ENCODE results near the gene SOX21. TPM values are rescaled to one million over a fixed set of nuclear protein-coding genes. Genes with fewer than 3 reads are reported as not detected.
A peak's percentile ranks its signal among the peaks of the same experiment; 100 is the strongest.

The SOX21 gene
- polyA plus RNA-seq, 1 donor (not counting 4 experiments of a cell fraction or from before 2014, with no cell fraction given) = not detected

GRCh38 chr13:94713561-94714182 is 1.3 kb upstream of the SOX21 start:
- no peaks in the 10 kb centered on the region for H3K79me2 ChIP-seq (ENCODE audit: control insufficient read depth, insufficient read depth, low read length)
- H2AFZ ChIP-seq (ENCODE audit: control insufficient read depth, low read length) = no peak overlapping the region
- peaks cover 5% of the 10 kb centered on the region for H3K4me1 ChIP-seq (ENCODE audit: control insufficient read depth, extremely low read depth, insufficient read depth, low read length)
- H3K9ac ChIP-seq (ENCODE audit: control insufficient read depth, extremely low read depth, insufficient read depth, low read length) = no peak overlapping the region
- no peaks in the 10 kb centered on the region for H3K9me1 ChIP-seq (ENCODE audit: control insufficient read depth, extremely low read depth, insufficient read depth, low read length)
- H3K36me3 ChIP-seq (ENCODE audit: control insufficient read depth in 2 of 2, extremely low read depth in 1 of 2, insufficient read depth in 2 of 2, low read length in 2 of 2) = no peaks in the 10 kb centered on the region
- FAIRE-seq (no peak), DNase-seq (ENCODE audit: low read depth, low spot score) (no peak)
- TF ChIP-seq CTCF (optimal IDR thresholded peaks at IDR 0.05 in 1 of 3, IDR thresholded peaks at IDR 0.05 in 1 of 3, conservative IDR thresholded peaks at IDR 0.05 in 1 of 3; ENCODE audit: extremely low read depth in 1 of 3, insufficient read depth in 2 of 3, low read length in 3 of 3) (no peak), EZH2 (IDR thresholded peaks at IDR 0.05; ENCODE audit: low read length) (peak; percentile 51)
- dilution Hi-C loops (cut with MboI; ENCODE audit: extremely low pct_ligation_motif_present, low sequenced_read_pairs) = no loop called here
- H3K27ac ChIP-seq (ENCODE audit: control insufficient read depth, insufficient read depth, low read length) = no peak overlapping the region
- peak overlapping the region; percentile 68 for H3K4me2 ChIP-seq (ENCODE audit: control insufficient read depth, extremely low read depth, insufficient read depth, low read depth, low read length)
- H3K4me3 ChIP-seq (ENCODE audit: control insufficient read depth in 2 of 3, extremely low read depth in 1 of 3, insufficient read depth in 2 of 3, low read depth in 1 of 3, low read length in 3 of 3) = peak overlapping the region in 2 of 3 experiments; percentile 16 to 27
- H3K9me3 ChIP-seq (ENCODE audit: control insufficient read depth, low read depth, low read length) = no peaks in the 10 kb centered on the region
- no peaks in the 10 kb centered on the region for H4K20me1 ChIP-seq (ENCODE audit: control insufficient read depth, extremely low read depth, insufficient read depth, low read length)
- H3K27me3 ChIP-seq (ENCODE audit: control insufficient read depth, extremely low read depth, insufficient read depth, low read length) = peaks cover 23% of the 10 kb centered on the region

DNA sequence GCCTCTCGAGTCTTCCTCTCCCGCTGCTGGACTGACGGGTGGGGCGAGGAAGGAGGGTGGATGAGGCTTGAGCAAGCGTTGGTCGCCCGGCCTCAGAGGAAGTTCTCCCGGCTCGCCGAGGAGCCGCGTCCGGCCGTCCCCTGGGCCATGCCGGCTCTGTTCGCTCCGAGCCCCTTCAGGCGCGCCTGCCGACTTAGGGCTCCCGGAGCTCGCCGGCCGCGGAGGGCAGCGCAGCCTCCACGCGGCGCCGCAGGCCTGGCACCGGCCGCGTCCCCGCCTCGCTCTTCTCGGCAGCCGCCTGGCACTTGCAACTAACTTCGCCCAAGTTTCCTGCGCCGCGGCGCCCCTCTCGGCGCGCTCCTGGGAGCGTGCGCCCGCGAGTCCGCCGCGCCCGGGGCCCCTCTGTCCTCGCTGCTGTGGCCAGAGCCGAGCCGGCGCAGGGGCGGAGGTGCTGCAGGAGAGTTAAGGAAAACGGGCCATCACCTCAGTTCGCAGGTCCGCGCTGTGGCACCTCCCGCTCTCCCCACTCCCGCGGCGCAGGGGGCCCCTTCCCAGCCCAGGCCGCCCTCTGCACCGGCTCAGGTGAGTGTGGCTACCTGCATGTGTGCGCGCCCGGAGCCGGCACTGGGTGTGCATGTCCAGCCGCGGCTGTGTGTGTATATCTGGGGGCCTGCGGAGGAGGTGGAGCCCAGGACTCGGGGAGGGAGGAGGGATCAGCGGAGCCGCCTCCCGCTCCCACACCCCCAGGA is 641 bp upstream of the SOX21 start:
- Histone ChIP-seq H3K4me3 (ENCODE audit: control insufficient read depth in 2 of 3, extremely low read depth in 1 of 3, insufficient read depth in 2 of 3, low read depth in 1 of 3, low read length in 3 of 3) (peak overlapping the region; percentile 27 to 58 (median 50)), H2AFZ (ENCODE audit: control insufficient read depth, low read length) (peak overlapping the region; percentile 27), H3K27ac (ENCODE audit: control insufficient read depth, insufficient read depth, low read length) (no peak overlapping the region), H3K9ac (ENCODE audit: control insufficient read depth, extremely low read depth, insufficient read depth, low read length) (no peak overlapping the region), H3K9me3 (ENCODE audit: control insufficient read depth, low read depth, low read length) (no peaks in the 10 kb centered on the region), H3K79me2 (ENCODE audit: control insufficient read depth, insufficient read depth, low read length) (no peaks in the 10 kb centered on the region), H3K4me2 (ENCODE audit: control insufficient read depth, extremely low read depth, insufficient read depth, low read depth, low read length) (peak overlapping the region; percentile 68), H4K20me1 (ENCODE audit: control insufficient read depth, extremely low read depth, insufficient read depth, low read length) (no peaks in the 10 kb centered on the region), H3K4me1 (ENCODE audit: control insufficient read depth, extremely low read depth, insufficient read depth, low read length) (peaks cover 9% of the 10 kb centered on the region), H3K27me3 (ENCODE audit: control insufficient read depth, extremely low read depth, insufficient read depth, low read length) (peaks cover 29% of the 10 kb centered on the region), H3K36me3 (ENCODE audit: control insufficient read depth in 2 of 2, extremely low read depth in 1 of 2, insufficient read depth in 2 of 2, low read length in 2 of 2) (no peaks in the 10 kb centered on the region), H3K9me1 (ENCODE audit: control insufficient read depth, extremely low read depth, insufficient read depth, low read length) (no peaks in the 10 kb centered on the region)
- DNase-seq (ENCODE audit: low read depth, low spot score) = no peak
- dilution Hi-C loops (cut with MboI; ENCODE audit: extremely low pct_ligation_motif_present, low sequenced_read_pairs) = no loop called here
- TF ChIP-seq CTCF (optimal IDR thresholded peaks at IDR 0.05 in 1 of 3, IDR thresholded peaks at IDR 0.05 in 1 of 3, conservative IDR thresholded peaks at IDR 0.05 in 1 of 3; ENCODE audit: extremely low read depth in 1 of 3, insufficient read depth in 2 of 3, low read length in 3 of 3) (no peak), EZH2 (IDR thresholded peaks at IDR 0.05; ENCODE audit: low read length) (no peak)
- no peak for FAIRE-seq
